HuH-7 (cell line): ENCODE results near the gene ARAP1.
A peak's percentile ranks its signal among the peaks of the same experiment; 100 is the strongest.
"Not testable (repeated sequence)": the region's sequence is repeated elsewhere in the genome, so short reads cannot be mapped to it uniquely, and the experiment has no call there.

Source experiments
- DNase-seq: peaks from one replicate; pipeline ENCODE4 v3.0.0; 2011; ENCODE audit warnings: low spot score

ARAP1 gene

DNA sequence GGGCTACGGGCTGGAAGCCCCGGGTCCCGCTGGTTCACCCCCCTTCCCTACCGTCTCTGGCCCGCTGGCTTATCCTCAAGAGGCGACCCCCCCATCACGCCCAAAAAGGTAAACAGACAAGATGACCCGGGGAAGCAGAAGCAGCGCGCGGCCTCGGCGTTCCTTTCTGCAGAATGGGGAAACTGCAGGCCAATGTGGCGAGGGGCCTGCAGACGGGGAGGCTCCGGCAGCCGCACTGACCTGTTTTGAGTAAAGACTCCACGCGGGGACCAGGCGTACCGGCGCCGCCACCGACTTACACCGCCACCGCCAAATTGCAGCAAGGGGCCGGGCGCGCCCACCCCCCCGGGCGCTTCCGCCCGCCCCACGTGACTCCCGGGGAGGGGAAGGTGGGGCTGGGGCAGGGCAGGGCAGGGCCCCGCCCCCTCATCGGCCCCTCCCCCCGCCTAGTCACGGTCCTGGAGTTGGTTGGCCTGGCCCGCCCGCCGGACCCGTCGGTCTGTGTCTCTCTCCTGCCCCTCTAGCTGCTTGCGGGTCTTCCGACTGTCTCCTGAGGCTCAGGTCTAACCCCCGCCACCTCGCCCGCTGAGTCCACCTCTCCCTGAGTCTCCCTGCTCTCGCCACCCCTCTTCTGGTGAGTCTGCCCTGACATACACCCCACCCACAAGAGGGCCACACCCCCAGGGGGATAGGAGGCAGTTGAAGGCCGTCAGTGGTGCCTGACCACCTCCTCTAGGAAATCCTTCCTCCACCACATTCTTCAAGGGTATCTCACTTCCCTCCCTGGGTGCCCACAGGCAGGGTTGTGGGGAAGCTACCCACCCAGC, at the start of gene ARAP1:
Gene ARAP1, minus strand, starts transcription at position 321 of the 827 bp plus-strand sequence. CDS start 25,280 bp downstream, outside the sequence.
- DNase-seq, result peak; percentile 90

DNA sequence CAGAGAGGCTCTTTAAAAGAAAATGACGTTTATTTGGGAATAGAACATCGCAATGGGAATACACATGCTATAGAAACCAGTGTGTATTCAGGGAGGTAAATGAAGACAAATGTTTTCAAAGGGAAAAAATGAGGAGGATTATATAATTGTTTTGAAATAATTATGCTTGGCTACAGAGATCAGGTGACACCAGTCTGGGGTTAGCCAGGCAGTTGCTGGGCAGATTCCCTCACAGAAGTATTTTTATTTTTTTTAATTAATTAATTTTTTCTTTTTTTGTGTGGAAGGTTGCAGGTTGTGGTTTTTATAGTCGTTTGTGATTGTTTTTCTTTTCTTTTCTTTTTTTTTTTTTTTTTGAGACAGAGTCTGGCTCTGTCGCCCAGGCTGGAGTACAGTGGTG, 47.2 kb upstream of the ARAP1 start:
- DNase-seq, result no peak

DNA sequence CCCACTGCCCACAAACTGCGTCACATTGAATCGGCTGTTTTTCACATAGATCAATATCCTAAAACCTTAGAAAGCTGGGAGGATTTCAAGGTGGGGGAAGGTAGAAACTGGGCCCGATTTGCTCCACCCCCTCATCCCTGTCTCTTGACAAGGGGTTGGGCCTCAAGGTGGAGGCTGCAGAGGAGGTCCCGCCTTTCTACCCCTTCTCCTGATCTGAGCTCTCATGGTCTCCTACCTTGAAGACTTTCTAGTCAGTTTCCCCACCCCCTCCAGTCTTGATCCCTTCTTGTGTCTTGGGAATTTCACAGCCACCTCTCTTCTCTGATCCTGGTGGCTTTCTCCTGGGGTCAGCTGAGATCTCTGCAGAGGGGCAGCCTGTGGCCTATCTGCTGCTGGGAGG, 46.2 kb upstream of the ARAP1 start:
- no peak for DNase-seq

DNA sequence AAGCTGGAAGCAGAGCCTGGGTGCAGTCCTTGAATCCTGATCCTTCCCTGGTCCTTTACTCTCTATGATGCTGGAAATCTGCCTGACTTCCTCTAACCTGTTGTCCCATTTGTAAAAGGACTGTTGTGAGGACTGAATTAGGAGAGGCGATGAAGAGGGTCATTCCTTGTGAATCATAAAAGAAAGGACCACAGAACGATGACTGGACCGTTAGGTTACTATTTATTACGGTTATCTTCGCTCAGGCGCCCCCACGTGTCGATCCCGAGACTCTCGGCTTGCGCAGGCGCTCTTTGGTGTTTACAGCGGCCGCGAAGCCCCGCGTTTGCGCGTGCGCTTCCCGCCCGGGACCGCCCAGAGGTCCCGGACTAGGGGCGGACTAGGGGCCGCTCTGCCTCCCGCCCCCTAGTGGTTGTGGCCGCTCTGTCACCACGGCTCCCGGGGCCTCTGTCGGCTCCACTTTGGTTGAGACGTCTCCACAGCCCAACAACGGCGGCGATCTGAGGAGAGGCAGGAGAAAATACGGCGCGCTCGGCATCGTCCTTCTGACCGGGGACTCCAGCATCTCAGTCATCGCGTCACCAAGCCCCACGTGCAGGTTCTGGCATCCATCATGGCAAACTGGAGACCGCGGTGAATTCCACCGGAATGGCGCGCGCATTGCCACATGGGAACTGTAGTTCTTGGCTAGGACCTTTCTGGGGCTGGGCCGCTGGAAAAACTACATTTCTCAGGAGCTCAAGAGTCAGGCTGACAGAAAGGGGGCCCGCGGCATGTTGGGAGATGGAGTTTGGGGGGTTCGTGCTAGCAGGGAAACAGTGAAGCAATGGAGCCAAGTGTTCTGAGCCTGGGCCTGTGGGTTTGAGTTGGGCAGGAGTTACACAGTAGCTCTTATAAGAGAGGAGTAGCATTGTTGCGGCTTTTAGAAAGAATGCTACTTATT, 41.5 kb upstream of the ARAP1 start, which contains the start of gene STARD10:
Gene STARD10, minus strand, starts transcription at position 623 of the 943 bp plus-strand sequence. CDS start 12,866 bp downstream, outside the sequence.
- peak; percentile 90 for DNase-seq

DNA sequence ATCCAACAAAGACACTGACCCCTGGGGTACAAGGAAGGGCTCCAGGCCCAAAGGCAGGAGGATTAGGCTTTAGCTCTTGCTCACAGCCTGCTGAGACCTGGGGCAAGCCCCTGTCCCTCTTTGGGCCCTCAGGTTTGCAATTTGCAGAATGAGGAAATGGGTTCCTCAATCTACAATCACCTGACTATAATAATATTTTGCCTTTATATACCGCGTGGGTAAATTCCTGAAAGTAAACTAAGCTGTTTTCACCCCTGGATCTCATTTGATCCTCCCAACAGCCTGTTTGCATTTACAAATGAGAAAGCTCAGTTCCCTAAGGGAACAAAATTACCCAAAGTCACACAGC, 40.8 kb upstream of the ARAP1 start:
- no peak for DNase-seq

DNA sequence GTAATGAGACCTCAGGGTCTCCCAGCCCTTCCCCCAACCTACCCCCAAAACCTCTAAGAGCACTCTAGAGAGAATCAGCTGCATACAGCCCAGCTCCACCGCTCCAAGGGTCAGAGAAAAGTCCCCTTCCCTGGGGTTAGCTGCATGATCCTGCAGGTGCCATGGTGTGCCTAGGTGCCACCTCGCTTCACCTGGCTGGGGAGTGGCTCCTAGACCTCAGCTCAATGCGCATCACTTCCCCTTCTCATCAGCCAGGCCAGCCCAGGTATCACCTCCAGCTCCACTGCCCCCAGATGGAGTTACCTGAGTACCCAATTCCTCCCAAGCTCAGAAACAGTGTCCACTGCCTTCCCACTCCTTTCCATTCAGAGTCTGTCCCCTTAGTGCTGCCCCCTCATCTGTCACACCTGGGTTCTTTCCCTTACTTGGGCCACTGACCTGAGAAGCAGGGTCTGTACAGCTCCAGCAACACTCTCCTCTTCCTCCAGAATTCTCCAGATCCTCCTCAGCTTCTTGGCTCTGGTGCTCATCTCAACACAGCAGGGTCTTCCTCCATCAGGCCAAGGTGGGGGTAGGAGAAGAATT, 40.3 kb upstream of the ARAP1 start:
- no peak for DNase-seq

DNA sequence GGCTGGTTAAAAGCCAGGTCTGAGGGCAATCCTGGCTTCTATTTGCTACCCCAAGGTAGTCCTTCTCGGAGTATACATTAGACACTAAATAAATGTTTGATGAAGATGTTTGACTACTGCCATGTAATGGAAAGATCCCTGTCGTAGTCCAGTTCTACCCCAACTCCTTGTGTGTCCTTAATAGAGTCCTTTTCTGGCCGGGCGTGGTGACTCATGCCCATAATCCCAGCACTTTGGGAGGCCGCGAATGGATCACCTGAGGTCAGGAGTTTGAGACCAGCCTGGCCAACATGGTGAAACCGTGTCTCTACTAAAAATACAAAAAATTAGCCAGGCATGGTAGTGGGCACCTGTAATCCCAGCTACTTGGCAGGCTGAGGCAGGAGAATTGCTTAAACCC, 39.0 kb upstream of the ARAP1 start:
- DNase-seq, result not testable (repeated sequence)

DNA sequence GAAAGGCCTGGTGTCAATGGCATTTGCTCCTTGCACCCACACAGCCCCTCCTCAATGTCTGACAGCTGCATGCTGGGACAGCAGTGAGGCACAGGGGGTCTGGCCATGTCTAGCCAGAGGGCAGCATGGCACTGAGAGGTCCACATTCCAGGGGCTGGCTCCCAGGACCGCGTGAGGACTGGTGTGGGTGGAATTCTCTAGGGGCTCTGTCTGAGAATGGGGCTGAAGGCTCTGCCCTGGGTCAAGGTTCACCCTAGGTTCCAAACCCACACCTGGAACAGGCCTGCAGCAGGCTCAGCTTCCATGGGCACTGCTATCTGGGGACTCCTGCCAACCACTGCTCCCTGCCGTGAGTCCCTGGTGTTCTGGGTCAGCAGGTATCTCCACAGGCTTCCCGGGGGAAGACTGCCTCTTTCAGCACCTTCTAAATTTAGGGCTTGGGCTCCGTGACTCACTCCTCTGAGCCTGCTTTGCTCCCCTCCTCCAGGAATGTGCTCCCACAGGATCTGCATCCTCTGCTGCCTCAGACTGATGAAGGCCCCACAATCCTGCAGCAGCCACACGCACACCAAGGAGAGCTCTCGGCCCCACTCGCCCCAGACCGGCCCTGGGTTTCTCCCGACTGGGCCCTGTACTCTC, 37.4 kb upstream of the ARAP1 start:
- no peak for DNase-seq

DNA sequence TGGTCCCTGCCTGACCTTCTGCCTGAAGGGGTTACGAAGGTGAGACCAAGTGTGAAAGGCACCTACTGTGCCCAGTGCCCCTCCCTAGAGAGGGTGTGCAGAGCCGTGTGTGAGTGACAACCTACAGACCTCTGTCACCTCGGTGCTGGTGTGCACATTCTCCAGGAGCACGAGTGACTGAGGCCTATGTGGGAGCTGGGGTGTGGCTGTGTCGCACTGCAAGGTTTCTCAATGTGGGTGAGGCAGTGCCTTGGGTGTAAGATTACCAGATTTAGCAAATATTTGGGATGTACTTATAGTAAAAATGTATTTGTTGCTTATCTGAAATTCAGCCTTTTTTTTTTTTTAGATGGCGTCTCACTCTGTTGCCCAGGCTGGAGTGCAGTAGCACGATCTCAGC, 36.0 kb upstream of the ARAP1 start:
- no peak for DNase-seq

DNA sequence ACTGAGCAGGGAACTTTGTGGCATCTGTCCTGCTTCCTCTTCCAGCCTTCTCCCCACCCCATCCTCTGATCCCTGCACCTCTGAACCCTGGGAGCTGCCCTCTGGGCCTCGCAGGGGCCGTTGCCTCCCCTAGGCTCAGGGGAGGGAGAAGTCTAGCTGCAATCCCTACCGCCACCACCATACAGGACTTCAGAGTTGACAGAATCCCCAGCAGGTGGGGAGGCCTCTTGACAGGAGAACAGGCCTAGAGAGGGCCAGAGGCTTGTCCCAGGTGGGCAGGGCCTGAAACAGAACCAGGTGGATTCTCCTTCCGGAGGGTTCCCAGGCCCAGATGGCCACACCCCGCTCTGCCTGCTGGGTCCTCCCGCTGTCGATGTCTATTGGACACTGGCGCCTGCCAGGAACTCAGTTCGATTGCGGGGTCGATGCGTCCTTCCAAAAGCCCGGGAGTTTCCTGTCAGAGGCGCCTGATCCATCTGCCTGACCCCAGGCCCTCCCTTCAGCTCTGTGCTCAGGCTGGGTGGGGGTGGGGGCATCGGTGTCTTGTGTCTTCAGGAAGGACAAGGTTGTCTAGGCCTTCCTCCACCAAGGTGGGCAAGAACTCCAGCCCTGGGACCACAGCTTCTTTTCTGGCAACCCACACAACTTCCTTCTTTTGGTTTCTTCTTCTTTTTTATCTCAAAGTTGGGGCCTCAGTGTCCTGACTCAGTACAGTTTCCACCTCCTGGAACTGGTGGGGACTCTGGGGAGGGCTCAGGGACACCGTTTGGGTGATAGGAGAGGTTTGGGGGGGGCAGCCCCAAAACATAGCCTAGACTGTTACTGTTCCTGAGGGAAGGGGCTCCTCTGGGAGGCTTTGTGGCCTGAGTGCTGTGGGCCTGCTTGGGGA, 35.3 kb upstream of the ARAP1 start:
- DNase-seq, result peak; percentile 81

DNA sequence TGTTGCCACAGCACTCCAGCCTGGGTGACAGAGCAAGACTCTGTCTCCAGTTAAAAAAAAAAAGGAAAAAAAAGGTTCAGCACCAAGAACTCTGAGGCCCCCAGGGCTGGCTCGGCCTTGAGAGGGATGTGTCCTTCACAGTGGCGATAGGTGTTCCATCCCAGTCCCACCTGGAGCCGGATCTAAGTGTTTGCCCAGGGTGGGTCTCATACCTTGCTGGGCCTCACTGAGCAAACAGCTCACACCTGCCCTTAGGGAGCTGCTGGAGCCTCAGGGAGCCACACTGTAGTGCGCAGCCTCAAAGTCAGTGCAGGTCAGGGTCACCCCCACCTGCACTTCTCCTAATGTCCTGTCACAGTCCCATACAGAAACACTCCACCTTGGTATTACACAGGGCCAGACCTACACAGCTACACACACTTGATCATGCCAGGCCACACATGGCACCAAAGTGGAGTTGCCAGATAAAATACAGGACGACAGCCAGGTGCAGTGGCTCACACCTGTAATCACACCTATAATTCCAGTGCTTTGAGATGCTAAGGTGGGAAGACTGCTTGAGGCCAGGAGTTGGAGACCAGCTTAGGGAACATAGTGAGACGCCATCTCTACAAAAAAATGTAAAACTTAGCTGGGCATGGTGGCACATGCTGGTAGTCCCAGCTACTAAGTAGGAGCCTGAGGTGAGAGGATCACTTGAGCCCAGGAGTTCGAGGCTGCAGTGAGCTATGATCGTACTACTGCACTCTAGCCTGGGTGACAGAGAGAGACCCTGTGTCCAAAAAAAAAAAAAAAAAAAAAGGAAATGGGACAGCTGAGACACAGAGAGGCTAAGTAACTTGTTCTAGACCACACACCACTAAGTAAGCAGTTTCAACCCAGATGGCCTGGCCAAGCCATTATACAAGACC, 34.4 kb upstream of the ARAP1 start:
- peak; percentile 43 for DNase-seq

DNA sequence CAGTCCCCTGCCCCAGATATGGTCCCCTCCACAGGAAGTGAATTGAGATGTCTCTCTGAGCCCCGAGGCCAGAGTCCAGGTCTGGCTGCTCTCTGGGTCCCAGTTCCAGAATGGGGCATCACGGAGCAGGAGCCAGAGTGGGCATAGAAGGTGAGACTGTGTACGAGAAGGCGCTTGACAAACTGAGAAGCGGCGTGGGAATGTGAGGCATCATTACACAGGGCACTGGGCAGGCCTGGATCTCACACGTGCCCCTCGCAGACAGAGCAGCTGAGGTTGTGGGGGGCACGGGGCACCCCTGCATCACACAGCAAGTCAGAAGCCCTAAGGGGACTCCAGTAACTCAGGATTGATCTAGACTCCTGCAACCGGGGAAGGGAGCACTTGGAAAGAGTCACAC, 32.5 kb upstream of the ARAP1 start:
- DNase-seq, result no peak

DNA sequence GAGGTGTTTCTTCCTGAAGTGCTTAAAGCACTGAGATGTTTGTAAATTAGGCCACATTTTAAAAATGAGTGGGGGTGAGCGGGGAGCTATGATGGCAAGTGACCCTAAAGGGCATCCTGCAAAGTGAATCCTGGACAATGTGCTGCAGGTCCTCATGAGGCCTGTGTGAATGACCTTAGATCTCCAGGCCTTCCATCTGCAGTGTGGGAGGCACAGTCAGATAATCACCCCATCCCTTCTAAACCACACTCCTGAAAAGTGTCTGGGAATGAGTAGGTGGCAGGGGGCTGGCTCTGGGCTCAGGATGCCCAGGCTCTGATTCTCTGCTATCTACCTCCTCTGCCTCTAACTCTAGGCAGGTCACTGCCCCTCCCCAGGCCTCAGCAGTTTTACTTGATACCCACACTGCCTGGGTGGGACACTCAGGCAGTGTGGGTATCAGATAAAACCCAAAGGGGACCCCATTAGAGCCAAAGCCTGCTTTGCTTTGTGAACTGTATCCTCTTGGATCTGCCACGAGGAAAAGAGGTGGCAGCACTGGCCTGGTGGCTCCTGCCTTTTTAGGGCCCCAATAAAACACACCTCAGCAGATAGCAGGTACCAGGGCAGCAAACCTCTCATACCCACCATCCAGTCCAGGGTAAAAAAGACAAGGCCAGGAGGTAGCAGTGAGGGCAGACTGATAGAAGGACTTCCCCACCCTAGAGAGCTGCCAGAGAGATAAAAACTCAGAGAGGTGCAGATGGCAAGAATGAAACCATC, 31.1 kb upstream of the ARAP1 start:
- DNase-seq, result no peak

DNA sequence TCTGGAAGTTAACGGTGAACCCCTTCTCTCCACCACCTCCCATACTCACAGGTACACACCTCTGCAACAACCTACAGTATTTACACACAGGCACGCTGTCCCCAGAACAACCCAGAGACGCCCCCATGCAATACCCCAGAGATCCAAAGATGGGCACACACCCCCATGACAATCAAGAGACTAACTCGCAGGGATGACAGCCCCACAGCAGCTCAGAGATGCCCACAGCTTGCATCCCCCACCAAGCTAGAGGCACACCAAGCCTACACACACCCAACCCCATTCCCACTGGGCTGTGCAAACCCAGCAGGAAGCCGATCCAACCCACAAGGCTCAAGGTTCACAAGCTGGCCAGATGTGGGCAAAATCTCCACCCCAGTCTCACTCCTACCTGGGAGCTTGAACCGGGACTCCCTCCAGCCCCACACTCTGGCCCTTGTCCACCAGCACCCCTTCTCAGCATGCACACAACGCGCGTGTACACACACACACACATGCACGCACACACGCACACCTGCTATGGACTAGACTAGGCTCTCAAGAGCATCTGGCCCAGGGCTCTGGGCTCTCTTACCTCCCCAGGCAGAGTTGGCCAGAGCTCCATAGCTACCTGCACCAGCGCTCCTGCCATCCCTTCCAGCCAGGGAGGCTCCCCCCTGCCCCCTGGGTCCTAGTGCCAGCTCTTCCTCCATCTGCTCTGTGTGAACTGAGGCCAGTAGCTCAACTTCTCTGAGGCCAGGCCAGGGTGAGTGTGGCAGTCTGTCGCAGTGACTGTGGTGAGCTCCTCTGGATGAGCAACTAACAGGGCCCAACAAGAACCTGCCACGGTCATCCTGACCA, 30.1 kb upstream of the ARAP1 start:
- DNase-seq, result peak; percentile 52

DNA sequence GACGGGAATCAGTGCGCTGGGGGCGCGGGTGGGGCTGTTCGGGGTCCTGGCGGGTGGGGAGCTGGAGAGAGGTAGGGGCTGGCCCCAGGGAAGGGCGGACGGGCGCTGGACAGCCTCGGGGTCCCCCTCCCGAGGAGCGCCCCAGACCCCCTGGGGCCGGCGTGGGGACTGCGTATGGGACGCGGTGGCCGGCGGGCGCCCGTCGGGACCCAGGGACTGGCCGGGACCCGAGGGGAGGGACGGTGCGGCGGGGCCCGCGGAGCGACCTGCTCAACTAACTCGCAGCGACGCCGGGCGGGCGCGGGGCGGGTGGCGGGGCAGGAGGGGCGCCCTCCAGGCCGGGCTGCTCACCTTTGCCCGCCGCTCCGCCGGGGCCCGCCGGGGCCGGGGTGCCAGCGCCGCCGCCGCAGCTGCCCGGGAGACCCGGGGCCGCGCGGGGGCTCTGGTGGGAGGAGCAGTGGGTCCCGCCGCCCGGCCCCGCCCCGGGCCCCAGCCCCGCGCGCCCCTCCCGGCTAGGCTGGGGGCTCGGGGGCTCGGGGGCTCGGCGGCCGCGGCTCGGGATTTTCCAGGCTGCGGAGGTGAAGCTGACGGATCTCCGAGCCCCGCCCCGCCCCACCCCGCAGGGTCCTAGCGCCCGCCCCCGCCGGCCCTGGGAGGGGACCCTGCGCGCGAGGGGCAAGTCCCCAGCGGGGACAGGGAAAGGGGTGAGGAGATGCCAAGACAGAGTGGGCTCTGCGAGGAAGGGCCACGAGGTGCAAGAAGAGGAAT, 29.3 kb upstream of the ARAP1 start:
- DNase-seq, result peak; percentile 78

DNA sequence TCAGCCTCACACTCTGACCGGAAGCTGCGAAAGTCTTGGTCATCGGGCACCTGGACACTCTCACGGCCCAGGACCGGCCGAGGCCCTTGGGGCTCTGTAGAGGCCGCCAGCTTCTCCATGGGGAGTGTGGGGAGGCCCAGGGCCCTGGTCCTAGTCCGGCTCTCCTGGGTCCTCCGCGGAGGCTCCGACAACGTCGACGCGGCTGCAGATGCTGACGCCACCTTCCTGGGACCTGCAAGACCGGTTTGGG, 28.8 kb upstream of the ARAP1 start:
- no peak for DNase-seq

DNA sequence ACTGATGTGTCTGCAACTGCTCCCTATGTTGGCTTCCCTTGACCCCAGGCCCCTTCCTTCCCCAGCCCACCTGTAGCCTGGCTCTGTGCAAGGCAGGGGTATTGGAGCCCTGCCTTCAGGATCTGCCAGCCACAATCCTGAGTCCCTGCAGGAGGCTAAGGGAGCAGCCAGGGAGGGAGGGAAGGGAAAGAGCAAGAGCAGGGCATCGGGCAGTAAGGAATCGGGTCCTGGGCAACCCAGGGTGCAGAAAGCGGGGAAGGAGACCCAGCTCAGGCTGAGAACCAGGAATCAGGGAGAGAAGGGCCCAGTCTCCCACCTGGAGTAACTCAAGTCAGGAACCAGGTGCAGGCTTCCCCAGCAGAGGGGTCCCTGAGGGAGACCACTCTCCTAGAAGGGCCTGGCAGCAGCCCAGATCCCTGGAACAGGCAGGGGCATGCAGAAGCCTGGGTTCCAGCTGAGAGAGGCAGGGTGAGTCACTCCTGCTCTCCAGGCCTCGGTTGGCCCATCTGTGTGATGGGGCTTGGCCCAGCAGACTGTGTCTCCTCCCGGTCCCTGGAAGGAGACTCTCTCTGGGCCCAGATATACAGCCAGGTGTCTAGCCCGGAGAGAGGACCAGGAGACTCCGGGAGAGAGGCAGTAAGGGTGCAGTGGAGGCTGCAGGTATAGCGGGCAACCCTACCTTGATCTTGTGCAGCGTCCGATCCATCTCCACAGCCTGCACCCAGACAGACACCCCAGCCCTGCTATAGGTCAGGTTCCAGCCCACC, 28.3 kb upstream of the ARAP1 start:
- peak; percentile 22 for DNase-seq
